ENCODE results near the gene DNPH1.

Gene DNPH1

DNA sequence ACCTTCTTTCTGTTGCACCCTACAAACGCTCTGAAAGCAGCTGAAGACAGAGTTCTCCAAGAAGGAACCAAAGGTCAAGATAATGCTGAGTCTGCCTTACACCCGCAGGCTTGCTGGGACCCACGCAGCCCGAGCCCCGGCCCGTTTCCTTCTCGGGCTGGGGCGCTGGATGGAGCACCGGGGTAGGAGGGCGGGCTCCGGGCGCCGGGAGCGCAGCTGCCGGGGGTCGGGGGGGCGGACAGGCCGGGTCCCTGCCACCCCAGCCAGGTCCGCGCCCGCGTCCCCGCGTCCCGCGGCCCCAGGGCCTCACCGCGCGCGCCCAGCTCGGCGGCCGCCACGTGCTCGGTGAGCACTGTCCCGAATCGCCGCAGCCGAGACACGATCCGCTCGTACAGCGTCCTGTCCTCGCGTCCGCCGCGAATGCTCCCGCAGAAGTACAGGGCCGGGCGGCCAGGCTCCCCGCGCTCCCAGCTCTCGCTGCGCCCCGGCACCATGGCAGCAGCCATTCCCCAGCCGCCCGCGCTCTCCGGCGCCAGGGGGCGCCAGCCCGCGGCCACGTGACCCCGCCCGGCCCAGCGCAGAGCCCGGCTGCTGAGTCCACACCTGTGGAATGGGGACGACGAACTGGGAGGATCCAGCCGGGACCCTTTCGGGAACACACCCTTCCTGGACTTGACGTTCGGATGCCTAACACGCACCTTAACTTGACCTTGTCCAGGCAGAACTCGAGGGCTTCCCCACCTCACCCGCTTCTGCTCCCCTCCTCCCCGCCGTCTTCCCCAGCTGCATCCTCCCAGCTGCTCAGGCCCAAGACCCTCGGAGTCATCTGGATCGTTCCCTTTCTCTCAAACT, at the start of gene DNPH1:
DNPH1 (minus strand) TSS at position 531 of the 852 bp plus-strand sequence; CDS start at position 506, 25 bp downstream.
- DNase-seq (ENCODE audit: low read depth), result no peak
- peak within 1 kb of the TSS; percentile 81 for H3K4me3 ChIP-seq (ENCODE audit: low read depth, low read length)
- TF ChIP-seq, protein P1, sequence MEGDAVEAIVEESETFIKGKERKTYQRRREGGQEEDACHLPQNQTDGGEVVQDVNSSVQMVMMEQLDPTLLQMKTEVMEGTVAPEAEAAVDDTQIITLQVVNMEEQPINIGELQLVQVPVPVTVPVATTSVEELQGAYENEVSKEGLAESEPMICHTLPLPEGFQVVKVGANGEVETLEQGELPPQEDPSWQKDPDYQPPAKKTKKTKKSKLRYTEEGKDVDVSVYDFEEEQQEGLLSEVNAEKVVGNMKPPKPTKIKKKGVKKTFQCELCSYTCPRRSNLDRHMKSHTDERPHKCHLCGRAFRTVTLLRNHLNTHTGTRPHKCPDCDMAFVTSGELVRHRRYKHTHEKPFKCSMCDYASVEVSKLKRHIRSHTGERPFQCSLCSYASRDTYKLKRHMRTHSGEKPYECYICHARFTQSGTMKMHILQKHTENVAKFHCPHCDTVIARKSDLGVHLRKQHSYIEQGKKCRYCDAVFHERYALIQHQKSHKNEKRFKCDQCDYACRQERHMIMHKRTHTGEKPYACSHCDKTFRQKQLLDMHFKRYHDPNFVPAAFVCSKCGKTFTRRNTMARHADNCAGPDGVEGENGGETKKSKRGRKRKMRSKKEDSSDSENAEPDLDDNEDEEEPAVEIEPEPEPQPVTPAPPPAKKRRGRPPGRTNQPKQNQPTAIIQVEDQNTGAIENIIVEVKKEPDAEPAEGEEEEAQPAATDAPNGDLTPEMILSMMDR (IDR thresholded peaks at IDR 0.05; ENCODE audit: low read depth, low read length, missing control alignments), result peak; percentile 82

- no peak for DNase-seq (ENCODE audit: low read depth)
- TF ChIP-seq, protein P1 (IDR thresholded peaks at IDR 0.05; ENCODE audit: low read depth, low read length, missing control alignments), result no peak
- no peak overlapping the region for H3K4me3 ChIP-seq (ENCODE audit: low read depth, low read length)
Measured at GRCh38 chr6:43278524-43279078, 49.3 kb upstream of the DNPH1 start.

GRCh38 chr6:43277643-43278523, 48.6 kb upstream of the DNPH1 start:
- DNase-seq (ENCODE audit: low read depth), result no peak
- TF ChIP-seq, protein P1 (IDR thresholded peaks at IDR 0.05; ENCODE audit: low read depth, low read length, missing control alignments), result no peak
- no peak overlapping the region for H3K4me3 ChIP-seq (ENCODE audit: low read depth, low read length)

GRCh38 chr6:43277306-43277642, 48.0 kb upstream of the DNPH1 start:
- no peak for DNase-seq (ENCODE audit: low read depth)
- no peak overlapping the region for H3K4me3 ChIP-seq (ENCODE audit: low read depth, low read length)
- TF ChIP-seq, protein P1 (IDR thresholded peaks at IDR 0.05; ENCODE audit: low read depth, low read length, missing control alignments), result no peak

DNA sequence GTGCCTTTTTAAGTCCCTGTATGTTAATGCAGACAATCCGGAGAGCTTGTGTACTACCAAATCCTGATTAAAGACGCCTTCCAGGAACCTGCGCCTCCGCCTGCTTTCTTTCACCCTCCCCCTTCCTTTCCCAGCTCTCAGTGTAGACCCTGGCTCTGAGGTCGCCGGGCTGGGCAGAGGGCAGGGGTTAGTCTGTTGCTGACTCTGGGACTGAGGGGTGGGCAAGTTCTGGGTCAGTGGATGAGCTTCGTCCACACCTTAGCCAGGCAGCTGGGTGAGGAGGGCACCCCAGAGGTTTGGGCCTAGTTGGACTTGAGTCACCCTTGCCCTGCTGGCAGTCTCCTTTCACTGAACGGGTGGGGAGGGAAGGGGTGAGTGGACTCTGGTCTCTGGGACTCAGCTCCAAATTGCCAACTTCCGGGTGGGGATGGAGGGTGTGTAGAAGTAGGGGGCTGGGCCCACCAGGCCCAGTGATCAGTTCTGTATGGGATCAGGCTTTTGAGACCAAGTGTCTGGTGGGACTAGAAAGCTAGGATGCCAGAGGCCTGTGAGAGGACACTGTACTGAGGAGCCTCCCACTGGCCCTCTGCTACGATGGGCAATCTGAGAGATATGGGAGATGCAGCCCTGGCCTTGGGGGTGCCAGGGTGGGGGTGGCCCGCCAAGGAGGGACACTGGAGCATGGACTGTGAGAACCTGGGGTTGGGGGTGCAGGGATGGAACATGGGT, 47.5 kb upstream of the DNPH1 start:
- H3K4me3 ChIP-seq (ENCODE audit: low read depth, low read length), result no peak overlapping the region
- no peak for DNase-seq (ENCODE audit: low read depth)
- TF ChIP-seq, protein P1 (IDR thresholded peaks at IDR 0.05; ENCODE audit: low read depth, low read length, missing control alignments), result no peak

DNA sequence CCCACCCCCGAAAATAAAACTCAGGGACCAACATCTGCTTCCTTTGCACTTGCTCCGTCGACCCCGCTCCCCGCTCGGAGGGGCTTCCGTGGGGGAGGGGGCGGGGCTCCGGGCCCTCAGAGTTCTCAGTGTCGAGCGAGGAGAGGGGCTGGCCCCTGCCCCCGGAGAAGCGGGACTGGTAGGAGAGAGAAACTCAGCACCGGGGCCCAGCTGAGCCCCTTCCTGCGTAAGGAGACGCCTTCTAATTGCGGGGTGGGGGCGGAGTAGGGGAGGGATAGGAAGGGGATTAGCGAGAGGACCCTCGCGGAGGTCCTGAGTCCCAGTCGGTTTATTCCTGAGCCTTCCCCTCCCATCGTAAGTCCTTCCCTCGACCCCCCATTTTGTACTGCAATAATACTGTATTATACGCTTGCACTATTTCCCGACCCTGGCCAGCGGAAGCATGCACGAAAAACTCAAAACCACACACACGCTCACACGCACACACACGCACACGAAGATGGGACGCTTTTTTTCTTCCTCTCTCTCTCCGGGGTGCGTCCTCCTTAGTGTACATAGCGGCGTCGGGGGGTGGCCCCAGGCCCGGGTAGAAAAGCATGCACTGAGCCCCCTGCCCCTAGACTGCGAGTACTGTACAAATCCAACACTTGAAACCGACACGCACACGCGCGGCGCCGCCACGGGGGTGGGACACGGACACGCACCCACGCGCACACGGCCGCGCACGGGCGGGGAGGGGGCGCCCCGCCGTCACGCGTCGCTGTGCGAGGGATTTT, 46.7 kb upstream of the DNPH1 start:
- no peak for DNase-seq (ENCODE audit: low read depth)
- TF ChIP-seq, protein P1 (IDR thresholded peaks at IDR 0.05; ENCODE audit: low read depth, low read length, missing control alignments), result no peak
- H3K4me3 ChIP-seq (ENCODE audit: low read depth, low read length), result no peak overlapping the region; the same call in none of the 2 replicates
